OCI-LY7 (cell line): ENCODE data around the gene EGFL7. TPM values are rescaled to one million over a fixed set of nuclear protein-coding genes. Genes with fewer than 3 reads are reported as not detected.

Experiments used
- BruUV-seq: library from RNA; stranded (reverse); fragments of 400-500 nt; replicated peaks from 2 replicates; lab custom pipeline; 2021; lab: Mats Ljungman, UMichigan
- CTCF ChIA-PET: fragments of 300-600 bp; sonication (Branson Sonifier 250); formaldehyde crosslinking; loops from one replicate; lab custom pipeline; 2022; ENCODE audit warnings: antibody characterized with exemption; ENCODE audit not compliant: unreplicated experiment; lab: Charles Lee
- POLR2A ChIA-PET: fragments of 300-600 bp; sonication (Branson Sonifier 250); formaldehyde crosslinking; loops from one replicate; lab custom pipeline; 2022; ENCODE audit warnings: antibody characterized with exemption; lab: Charles Lee
- DNase-seq: peaks from one replicate; pipeline ENCODE4 v3.0.0-alpha.2; 2015; ENCODE audit warnings: low spot score
- H2AFZ ChIP-seq: fragments of 200-600 bp; sonication (generic), shearing (Covaris generic); 2 replicates; pipeline ENCODE4 v1.6.1; 2014; ENCODE audit warnings: mild to moderate bottlenecking, antibody characterized with exemption, low read length, moderate library complexity
- H3K27ac ChIP-seq: fragments of 200-600 bp; sonication (generic); 2 replicates; pipeline ENCODE4 v1.5.1; 2014; ENCODE audit warnings: mixed run types, low read depth, mild to moderate bottlenecking, moderate library complexity, low read length, inconsistent platforms; ENCODE audit not compliant: poor library complexity, severe bottlenecking
- H3K36me3 ChIP-seq: fragments of 200-600 bp; sonication (generic); 2 replicates; pipeline ENCODE4 v1.6.1; 2014; ENCODE audit warnings: mild to moderate bottlenecking, antibody characterized with exemption, low read length, moderate library complexity, mixed read lengths; ENCODE audit not compliant: insufficient read depth
- H3K4me1 ChIP-seq: fragments of 200-600 bp; sonication (generic); 2 replicates; pipeline ENCODE4 v1.5.1; 2014; ENCODE audit warnings: mild to moderate bottlenecking, low read length; ENCODE audit not compliant: insufficient read depth, poor library complexity, severe bottlenecking
- H3K4me2 ChIP-seq: fragments of 200-600 bp; sonication (generic); 2 replicates; pipeline ENCODE4 v1.6.1; 2014; ENCODE audit warnings: mild to moderate bottlenecking, low read length
- H3K4me3 ChIP-seq: fragments of 200-600 bp; sonication (generic); 2 replicates; pipeline ENCODE4 v1.5.1; 2014; ENCODE audit warnings: mild to moderate bottlenecking, low read depth, low read length; ENCODE audit not compliant: poor library complexity, severe bottlenecking
- H3K79me2 ChIP-seq: fragments of 200-600 bp; sonication (generic); 2 replicates; pipeline ENCODE4 v1.6.1; 2016; ENCODE audit warnings: low read depth, mild to moderate bottlenecking, low read length, moderate library complexity, mixed read lengths; ENCODE audit not compliant: insufficient read depth
- H3K9me2 ChIP-seq: fragments of 200-600 bp; sonication (generic); 2 replicates; pipeline ENCODE4 v1.6.1; 2016; ENCODE audit warnings: mild to moderate bottlenecking, low read length, mixed read lengths; ENCODE audit not compliant: insufficient read depth
- H3K9me3 ChIP-seq: fragments of 200-600 bp; sonication (generic); 2 replicates; pipeline ENCODE4 v1.6.1; 2014; ENCODE audit warnings: mild to moderate bottlenecking, mixed run types, low read length, mixed read lengths
- H4K20me1 ChIP-seq: fragments of 200-600 bp; sonication (generic); 2 replicates; pipeline ENCODE4 v1.6.1; 2014; ENCODE audit warnings: mild to moderate bottlenecking, antibody characterized with exemption, low read length, moderate library complexity, mixed read lengths; ENCODE audit not compliant: insufficient read depth
- CTCF ChIP-seq: fragments of 200-600 bp; sonication (generic); conservative IDR thresholded peaks from 2 replicates; pipeline ENCODE4 v1.5.1; 2014; ENCODE audit warnings: mild to moderate bottlenecking, antibody characterized with exemption, low read length, moderate library complexity, mixed read lengths
- EZH2phosphoT487 ChIP-seq: fragments of 200-600 bp; sonication (generic); IDR thresholded peaks from 2 replicates; pipeline ENCODE4 v1.6.1; 2018; ENCODE audit warnings: low read depth, borderline replicate concordance, mild to moderate bottlenecking, mixed run types, antibody characterized with exemption, low read length, moderate library complexity, mixed read lengths
- intact Hi-C: fragments of 100-400 bp; cut with micrococcal nuclease; formaldehyde crosslinking; loops from one replicate; pipeline ENCODE4 v1.10.0; 2022; ENCODE audit not compliant: unreplicated experiment
- total RNA-seq, 2 experiments: library from RNA; depleted of rRNA in 1 of 2; stranded (reverse); fragments of >200 nt in 1 of 2; shearing (Covaris generic) in 1 of 2; gene quantifications; 2 replicates each; pipeline ENCODE4 v1.2.3, GENCODE V29; 2014 to 2022

The EGFL7 gene
- total RNA-seq, 2 experiments from 2014 or later = not detected

GRCh38 chr9:136686534-136686793 is 23.7 kb downstream of the EGFL7 start:
- Histone ChIP-seq H3K4me1 (peaks cover 13% of the 10 kb centered on the region), H3K4me2 (peak overlapping the region; percentile 88), H3K9me2 (no peaks in the 10 kb centered on the region), H2AFZ (peak overlapping the region; percentile 71; the same call in 1 of the 2 replicates), H4K20me1 (no peaks in the 10 kb centered on the region; the same call in 1 of the 2 replicates), H3K27ac (peak overlapping the region; percentile 32), H3K79me2 (no peaks in the 10 kb centered on the region), H3K36me3 (no peaks in the 10 kb centered on the region), H3K4me3 (peak overlapping the region; percentile 83), H3K9me3 (no peaks in the 10 kb centered on the region)
- no peak for DNase-seq
- no TSS peak for BruUV-seq
- TF ChIP-seq CTCF (no peak), EZH2phosphoT487 (no peak)
- ChIA-PET POLR2A (interaction anchor here (0.6 kb wide), 1 partner anchor 12 kb away, joined by 3 read pairs; no protein-coding TSS in a partner anchor), CTCF (interaction anchor here (0.6 kb wide), 1 partner anchor 43 kb away, joined by 5 read pairs; no protein-coding TSS in a partner anchor)
- intact Hi-C loops = no loop called here

DNA sequence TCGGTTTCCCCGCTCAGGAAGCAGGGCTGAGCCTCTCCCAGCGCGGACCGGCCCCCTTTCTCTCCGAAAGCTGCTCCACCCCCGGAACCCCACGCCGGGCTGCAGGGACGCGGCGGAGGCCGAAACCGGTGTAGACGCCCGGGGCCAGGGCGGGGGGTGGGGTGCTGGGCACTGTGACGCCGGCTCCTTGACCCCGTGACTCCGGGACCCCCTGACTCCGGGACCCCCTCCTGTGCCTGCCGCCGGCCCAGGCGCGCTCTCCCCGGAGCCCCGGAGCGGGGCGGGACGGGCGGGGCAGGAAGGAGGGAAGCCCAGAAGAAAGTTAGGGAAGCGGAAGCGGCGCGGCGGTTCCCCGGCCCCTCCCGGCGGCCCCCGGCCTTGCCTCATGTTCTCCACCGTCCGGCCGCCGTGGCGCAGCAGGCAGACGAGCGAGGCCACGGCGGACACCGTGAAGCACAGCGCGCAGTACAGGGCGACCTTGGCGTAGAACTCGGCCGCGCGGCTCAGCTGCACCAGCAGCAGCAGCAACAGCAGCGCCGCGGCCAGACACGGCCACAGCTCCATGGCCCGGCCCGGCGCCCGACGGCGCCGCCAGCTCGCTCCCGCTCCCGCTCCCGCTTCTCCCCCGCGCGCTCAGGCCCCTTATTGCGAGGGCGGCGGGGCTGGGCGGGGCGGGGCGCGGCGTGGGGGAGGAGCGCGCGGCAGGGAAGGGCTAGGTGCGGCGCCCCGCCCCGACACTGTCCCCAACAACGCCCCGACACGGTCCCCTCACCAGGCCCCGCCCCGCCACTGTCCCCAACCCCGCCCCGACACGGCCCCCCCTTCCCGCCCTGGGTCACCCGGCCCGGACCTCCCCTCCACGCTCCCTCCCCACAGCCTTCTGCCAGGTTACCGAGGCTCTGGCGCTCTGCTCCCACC is 24.3 kb downstream of the EGFL7 start, which contains the start of gene AGPAT2:
Gene AGPAT2, minus strand, starts transcription at position 664 of the 918 bp plus-strand sequence. Its CDS starts 100 bp downstream, at position 564.
- Histone ChIP-seq H3K27ac (peak within 1 kb of the TSS; percentile 32), H3K4me1 (peaks cover 13% of the 10 kb centered on the region), H2AFZ (peak within 1 kb of the TSS; percentile 71), H3K4me3 (peak within 1 kb of the TSS; percentile 83), H3K4me2 (peak within 1 kb of the TSS; percentile 88), H3K79me2 (no peaks in the 10 kb centered on the region), H3K9me3 (no peaks in the 10 kb centered on the region), H3K9me2 (no peaks in the 10 kb centered on the region), H3K36me3 (no peaks in the 10 kb centered on the region), H4K20me1 (no peaks in the 10 kb centered on the region; the same call in 1 of the 2 replicates)
- intact Hi-C loops = no loop called here
- DNase-seq = peak; percentile 72
- TF ChIP-seq EZH2phosphoT487 = no peak
- CTCF ChIA-PET = interaction anchor here (0.6 kb wide), 1 partner anchor 42 kb away, joined by 5 read pairs; no protein-coding TSS in a partner anchor
- no TSS peak for BruUV-seq
- POLR2A ChIA-PET = no interaction called here

DNA sequence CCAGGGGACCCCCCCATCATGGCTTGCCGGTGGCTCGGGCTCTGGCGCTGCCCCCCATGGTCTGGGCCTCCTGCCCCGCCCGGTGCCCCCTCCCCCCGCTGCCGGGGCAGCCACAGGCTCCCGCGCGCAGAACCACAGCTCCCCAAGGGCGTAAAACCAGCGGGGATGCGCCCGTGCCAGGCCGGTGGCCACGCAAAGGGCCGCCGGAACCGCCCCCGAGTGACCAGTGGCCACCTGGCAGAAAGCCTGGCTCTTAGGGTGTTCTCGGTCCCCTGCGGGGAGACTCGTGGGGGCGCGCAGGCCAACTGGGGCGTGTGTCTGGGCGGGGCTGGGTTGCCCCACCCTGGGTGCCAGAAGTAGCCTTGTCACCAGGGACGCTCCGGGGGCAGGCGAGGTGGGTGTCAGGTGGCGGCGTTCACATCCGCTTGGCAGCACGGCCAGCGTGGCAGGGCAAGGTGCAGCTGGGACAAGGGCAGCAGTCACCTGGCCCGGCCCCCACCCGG is 25.1 kb downstream of the EGFL7 start:
- CTCF ChIA-PET = no interaction called here
- TF ChIP-seq EZH2phosphoT487 = no peak
- no TSS peak for BruUV-seq
- Histone ChIP-seq H3K9me2 (no peaks in the 10 kb centered on the region), H4K20me1 (no peaks in the 10 kb centered on the region; the same call in 1 of the 2 replicates), H3K4me3 (no peak overlapping the region), H3K27ac (no peak overlapping the region), H3K36me3 (no peaks in the 10 kb centered on the region), H3K4me1 (peaks cover 13% of the 10 kb centered on the region), H3K9me3 (no peaks in the 10 kb centered on the region), H3K79me2 (no peaks in the 10 kb centered on the region), H2AFZ (no peak overlapping the region), H3K4me2 (no peak overlapping the region; the same call in 1 of the 2 replicates)
- POLR2A ChIA-PET = no interaction called here
- no peak for DNase-seq
- intact Hi-C loops = no loop called here
